Measurements from ENCODE around the gene GALNT17.

Gene GALNT17

DNA sequence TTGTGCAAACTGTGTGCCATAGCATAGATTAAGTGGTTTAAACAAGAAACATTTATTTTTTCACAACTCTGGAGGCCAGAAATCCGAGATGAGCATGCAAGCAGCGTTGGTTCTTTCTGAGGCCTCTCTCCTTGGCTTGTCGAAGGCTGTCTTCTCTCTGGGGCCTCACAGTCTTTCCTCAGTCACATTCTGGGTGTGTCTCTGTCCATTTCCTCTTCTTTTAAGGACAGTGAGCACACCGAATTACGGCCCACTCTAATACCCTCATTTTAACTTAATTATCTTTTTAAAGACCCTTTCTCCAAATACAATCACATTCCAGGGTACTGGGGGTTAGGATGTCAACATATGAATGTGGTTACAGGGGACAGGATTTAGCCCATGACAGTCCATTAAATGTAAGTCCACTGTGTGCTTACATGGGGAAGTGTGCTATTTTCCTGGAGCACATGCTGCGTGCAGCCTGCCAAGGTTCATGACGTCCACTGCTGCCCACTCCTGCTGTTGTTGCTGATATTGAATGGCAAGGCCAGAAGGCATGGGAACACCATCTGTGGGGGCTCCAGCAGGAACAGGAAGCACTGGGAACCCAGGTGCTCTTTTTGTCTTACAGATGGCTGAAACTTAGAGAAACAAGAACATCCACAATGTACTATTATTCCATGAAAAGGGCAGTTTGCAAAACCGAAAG lies 365.5 kb downstream of the GALNT17 start:
- H3K9ac ChIP-seq, result no peak overlapping the region
- H3K4me2 ChIP-seq, result peak overlapping the region in 2 of 11 experiments; percentile 12 to 13; a peak in 1 of 22 replicates
- H3K27me3 ChIP-seq, result no peaks in the 10 kb centered on the region
- no peak overlapping the region for H3K4me3 ChIP-seq
- H3K4me1 ChIP-seq, result peaks cover 0 to 12% (median 0%) of the 10 kb centered on the region in 10 experiments; a peak in 3 of 20 replicates
- no peak for TF ChIP-seq Cebpa-rat (IDR thresholded peaks at IDR 0.05)
- H4K20me1 ChIP-seq, result no peaks in the 10 kb centered on the region
- H3K27ac ChIP-seq, result no peak overlapping the region
- H3K36me3 ChIP-seq, result no peaks in the 10 kb centered on the region
- peaks cover 0 to 7% (median 0%) of the 10 kb centered on the region in 11 experiments; a peak in 5 of 22 replicates for H3K9me3 ChIP-seq (replicated peaks in 1 of 11)

DNA sequence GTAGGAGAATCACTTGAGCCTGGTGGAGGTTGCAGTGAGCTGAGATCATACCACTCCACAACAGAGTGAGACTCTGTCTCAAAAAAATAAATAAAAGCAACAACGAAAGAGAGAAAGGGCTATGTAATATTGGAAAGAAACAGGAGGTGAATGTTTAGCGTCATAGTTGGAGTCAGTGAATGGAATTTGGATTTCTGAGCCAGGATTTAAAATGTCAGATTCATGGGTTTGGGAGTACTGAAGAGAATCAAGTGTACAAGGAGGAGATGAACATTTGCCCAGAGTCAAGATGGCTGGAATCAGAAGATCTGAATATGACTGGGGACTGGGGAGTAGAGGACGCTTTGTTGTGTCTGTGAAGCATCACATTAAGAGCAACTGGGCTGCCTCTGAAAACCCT lies 366.4 kb downstream of the GALNT17 start:
- Histone ChIP-seq H3K27me3 (no peaks in the 10 kb centered on the region), H3K9me3 (replicated peaks in 1 of 11) (peaks cover 0 to 10% (median 0%) of the 10 kb centered on the region in 11 experiments; a peak in 5 of 22 replicates), H3K4me1 (peaks cover 0 to 12% (median 0%) of the 10 kb centered on the region in 10 experiments; a peak in 3 of 20 replicates), H3K4me2 (no peak overlapping the region), H3K4me3 (no peak overlapping the region), H3K9ac (no peak overlapping the region), H3K27ac (no peak overlapping the region), H3K36me3 (no peaks in the 10 kb centered on the region), H4K20me1 (no peaks in the 10 kb centered on the region)
- TF ChIP-seq Cebpa-rat (IDR thresholded peaks at IDR 0.05), result no peak

DNA sequence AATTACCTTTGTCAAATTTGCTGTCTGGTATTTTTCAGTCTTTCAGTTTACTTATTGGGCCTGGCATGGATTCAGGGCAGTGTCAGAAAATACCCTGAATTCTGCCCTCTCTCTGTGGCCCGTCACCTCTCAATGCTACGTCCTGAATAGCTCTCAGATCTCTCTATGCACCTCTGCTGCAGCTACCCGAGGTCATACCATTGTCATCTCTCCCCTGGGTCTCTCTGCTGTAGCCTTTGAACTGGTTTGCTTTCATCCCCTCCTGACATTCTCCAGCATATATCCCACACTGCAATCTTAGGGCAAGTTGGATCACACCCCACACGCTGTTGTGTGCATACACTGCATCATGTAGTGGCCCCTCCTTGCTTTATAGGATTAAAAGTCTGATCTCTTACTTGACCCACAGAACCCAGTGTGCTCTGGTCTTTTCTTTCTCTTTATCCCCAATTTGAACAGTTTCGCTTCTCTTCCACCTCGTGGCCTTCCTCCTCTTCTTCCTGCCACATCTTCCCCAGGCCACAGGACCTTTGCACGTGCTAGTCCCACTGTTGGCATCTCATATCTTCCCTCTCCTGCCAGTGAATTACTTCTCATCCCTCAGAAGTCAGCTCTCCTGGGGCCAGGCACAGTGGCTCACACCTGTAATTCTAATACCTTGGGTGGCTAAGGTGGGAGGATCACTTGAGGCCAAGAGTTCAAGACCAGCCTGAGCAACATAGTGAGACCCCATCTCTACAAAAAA lies 372.9 kb downstream of the GALNT17 start:
- H3K9ac ChIP-seq, result no peak overlapping the region
- no peak overlapping the region for H3K4me3 ChIP-seq
- H3K36me3 ChIP-seq, result no peaks in the 10 kb centered on the region
- no peak overlapping the region for H3K4me2 ChIP-seq
- peaks cover 0 to 10% (median 0%) of the 10 kb centered on the region in 11 experiments; a peak in 3 of 22 replicates for H3K9me3 ChIP-seq (replicated peaks in 1 of 11)
- no peaks in the 10 kb centered on the region for H3K27me3 ChIP-seq
- H3K27ac ChIP-seq, result no peak overlapping the region
- no peaks in the 10 kb centered on the region for H4K20me1 ChIP-seq
- H3K4me1 ChIP-seq, result no peaks in the 10 kb centered on the region
- TF ChIP-seq Cebpa-rat (IDR thresholded peaks at IDR 0.05), result no peak

DNA sequence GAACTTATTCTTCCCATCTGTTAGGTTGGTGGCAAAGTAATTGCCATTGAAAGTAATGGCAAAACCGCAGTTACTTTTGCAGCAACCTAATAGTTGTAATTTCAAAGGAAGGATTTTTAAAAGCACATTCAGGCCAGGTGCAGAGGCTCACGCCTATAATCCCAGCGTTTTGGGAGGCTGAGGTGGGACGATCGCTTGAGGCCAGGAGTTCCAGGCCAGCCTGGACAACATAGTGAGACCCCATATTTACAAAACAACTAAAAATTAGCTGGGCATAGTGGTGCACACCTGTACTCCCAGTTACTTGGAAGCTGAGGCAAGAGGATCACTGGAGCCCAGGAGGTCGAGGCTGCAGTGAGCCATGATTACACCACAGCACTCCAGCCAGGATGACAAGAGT lies 374.9 kb downstream of the GALNT17 start:
- no peak overlapping the region for H3K4me2 ChIP-seq
- H3K4me1 ChIP-seq, result no peaks in the 10 kb centered on the region
- no peak for TF ChIP-seq Cebpa-rat (IDR thresholded peaks at IDR 0.05)

DNA sequence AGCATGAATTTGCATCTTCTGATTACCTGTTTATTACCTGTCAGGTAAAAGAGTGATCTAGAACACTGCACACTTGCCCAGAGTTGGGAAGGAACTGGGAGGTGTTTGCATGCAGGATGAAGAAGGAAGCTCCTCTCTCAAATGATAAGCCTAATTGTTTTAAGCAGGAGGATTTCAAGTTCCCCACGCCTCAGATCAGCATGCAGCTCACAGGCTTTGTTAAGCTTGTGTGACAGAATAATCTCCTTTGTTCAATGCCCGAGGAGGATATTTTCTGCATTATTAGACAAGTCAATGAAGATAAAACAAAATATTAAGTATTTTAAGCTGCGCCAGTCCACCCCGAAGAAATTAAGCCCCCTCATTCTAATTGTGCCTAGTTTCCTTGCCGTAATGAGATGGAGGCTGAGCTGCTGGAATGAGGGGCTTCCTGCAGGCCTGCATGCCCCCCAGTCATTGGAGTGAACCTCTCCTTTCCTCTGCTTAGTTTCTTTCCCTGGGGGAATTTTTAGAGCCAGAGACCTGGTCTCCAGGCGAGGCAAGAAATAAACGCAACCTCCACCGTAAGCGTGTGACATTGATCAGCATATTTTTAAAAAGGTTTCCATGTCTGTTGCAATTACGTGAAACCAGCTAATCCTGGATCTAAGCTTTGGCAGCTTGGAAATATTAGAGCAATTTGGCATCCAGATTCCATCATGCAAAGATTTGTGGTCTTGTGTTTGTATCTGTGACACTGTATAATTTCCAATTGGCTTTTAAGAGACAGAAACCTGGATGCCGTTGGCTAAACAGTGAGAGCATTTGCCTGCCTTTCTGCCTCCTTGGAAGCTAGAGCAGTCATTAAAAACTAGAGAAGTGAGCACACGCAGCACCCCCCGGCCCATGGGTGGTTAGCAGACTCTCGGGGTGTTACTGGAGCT lies 376.0 kb downstream of the GALNT17 start:
- Histone ChIP-seq H3K4me2 (no peak overlapping the region), H3K27ac (no peak overlapping the region), H3K27me3 (no peaks in the 10 kb centered on the region), H3K9me3 (replicated peaks in 1 of 11) (0 out of 22 replicates have a peak, but pooled peaks cover 0 to under 1% (median 0%) of the 10 kb centered on the region in 11 experiments), H3K9ac (no peak overlapping the region), H3K4me3 (no peak overlapping the region), H3K36me3 (no peaks in the 10 kb centered on the region), H4K20me1 (no peaks in the 10 kb centered on the region), H3K4me1 (no peaks in the 10 kb centered on the region)
- no peak for TF ChIP-seq Cebpa-rat (IDR thresholded peaks at IDR 0.05)

More for the DNA sequence above, 374.9 kb downstream of the GALNT17 start:
- no peak overlapping the region for H3K4me3 ChIP-seq
- H3K9ac ChIP-seq, result no peak overlapping the region
- H4K20me1 ChIP-seq, result no peaks in the 10 kb centered on the region
- no peaks in the 10 kb centered on the region for H3K27me3 ChIP-seq
- H3K36me3 ChIP-seq, result no peaks in the 10 kb centered on the region
- peaks cover 0 to 10% (median 0%) of the 10 kb centered on the region in 11 experiments; a peak in 3 of 22 replicates for H3K9me3 ChIP-seq (replicated peaks in 1 of 11)
- H3K27ac ChIP-seq, result no peak overlapping the region

DNA sequence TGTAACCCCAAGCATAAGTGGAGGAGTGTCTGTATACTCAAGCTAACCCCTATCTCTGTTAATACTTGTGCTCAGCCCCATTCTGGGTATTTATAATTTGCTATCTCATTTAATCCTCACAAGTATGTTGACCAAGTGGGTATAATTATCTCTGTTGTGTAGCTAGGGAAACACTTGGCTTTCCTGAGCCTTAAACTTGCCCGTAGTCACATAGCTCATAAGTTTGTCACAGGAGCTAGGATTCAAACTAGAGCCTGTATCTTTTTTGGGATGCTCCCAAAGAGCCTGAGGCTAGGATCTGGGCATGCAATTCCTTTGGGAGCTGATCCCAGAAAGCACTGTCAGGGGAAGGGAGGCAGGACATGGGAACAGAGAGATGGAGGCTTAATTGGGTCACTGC lies 377.4 kb downstream of the GALNT17 start:
- H3K9ac ChIP-seq, result no peak overlapping the region
- peaks cover 0 to 8% (median 4%) of the 10 kb centered on the region in 11 experiments; a peak in 15 of 22 replicates for H3K9me3 ChIP-seq (replicated peaks in 1 of 11)
- no peaks in the 10 kb centered on the region for H3K4me1 ChIP-seq
- H3K4me3 ChIP-seq, result no peak overlapping the region
- H4K20me1 ChIP-seq, result no peaks in the 10 kb centered on the region
- H3K4me2 ChIP-seq, result no peak overlapping the region
- H3K27ac ChIP-seq, result no peak overlapping the region
- H3K36me3 ChIP-seq, result no peaks in the 10 kb centered on the region
- no peak for TF ChIP-seq Cebpa-rat (IDR thresholded peaks at IDR 0.05)
- H3K27me3 ChIP-seq, result no peaks in the 10 kb centered on the region

DNA sequence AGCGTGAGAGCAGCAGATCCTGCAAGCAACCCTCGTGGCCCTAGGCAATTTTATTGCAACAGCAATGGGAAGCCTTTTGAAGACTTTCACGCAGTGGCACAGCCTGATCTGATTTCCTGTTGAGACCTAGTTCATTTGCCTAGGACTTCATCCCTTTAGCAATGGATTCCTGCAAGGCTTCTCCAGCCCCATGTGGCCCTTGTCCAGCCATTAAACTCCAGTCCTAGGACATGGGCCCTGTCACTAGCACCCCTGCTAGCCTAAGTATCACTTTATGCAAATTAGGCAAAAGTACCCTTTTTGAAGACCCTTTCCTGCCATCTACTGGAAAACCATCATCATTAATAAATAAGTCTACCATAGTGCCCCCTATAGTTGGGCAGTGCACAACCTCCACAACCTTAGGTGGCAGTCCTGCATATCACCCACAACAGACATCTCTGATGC lies 379.4 kb downstream of the GALNT17 start:
- no peak for TF ChIP-seq Cebpa-rat (IDR thresholded peaks at IDR 0.05)
- Histone ChIP-seq H3K4me2 (no peak overlapping the region), H3K36me3 (no peaks in the 10 kb centered on the region), H3K27ac (no peak overlapping the region), H3K9me3 (replicated peaks in 1 of 11) (peaks cover 18 to 26% (median 23%) of the 10 kb centered on the region in 11 experiments), H4K20me1 (no peaks in the 10 kb centered on the region), H3K4me1 (no peaks in the 10 kb centered on the region), H3K9ac (no peak overlapping the region), H3K4me3 (no peak overlapping the region), H3K27me3 (no peaks in the 10 kb centered on the region)

DNA sequence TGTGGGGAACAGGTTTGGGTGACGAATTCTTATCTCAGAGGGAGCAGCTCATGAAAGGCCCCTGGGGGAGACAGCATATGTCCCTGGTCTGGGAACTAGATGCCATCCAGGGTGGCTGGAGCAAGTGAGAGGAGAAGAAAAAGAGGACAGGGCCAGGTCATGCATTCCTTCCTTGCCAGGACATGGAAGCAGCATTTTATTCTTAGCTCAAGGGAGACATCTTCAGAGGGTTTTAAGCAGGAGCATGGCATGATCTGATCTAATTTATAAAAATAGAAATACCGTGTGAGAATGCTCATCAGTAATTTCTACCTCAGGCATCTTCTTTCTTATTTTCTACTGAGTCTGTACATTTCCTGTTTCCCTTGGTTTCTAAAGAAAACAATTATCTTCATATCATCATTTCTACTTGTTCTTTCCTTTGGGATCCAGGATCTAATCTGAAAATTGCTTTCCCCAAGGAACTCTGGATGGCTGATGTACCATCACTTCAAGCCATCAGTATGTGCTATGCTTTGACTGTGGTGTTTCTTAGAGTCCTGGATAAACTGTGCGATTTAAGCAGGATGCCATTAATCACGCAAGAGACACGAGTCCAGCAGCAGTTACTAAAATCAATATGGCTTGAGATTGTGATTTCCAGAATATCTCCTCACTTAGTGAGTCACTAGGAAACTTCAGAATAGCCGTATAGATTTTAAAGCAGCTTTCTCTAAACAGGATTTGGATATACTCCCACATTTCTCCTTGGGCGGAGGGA lies 386.2 kb downstream of the GALNT17 start:
- no peak for TF ChIP-seq Cebpa-rat (IDR thresholded peaks at IDR 0.05)
- Histone ChIP-seq H3K27ac (no peak overlapping the region), H3K9ac (no peak overlapping the region), H3K9me3 (replicated peaks in 1 of 11) (peaks cover 45 to 71% (median 59%) of the 10 kb centered on the region in 11 experiments), H3K27me3 (no peaks in the 10 kb centered on the region), H3K36me3 (no peaks in the 10 kb centered on the region), H4K20me1 (no peaks in the 10 kb centered on the region), H3K4me3 (no peak overlapping the region), H3K4me1 (no peaks in the 10 kb centered on the region), H3K4me2 (no peak overlapping the region)

Data from BLaER1 treated with 17β-estradiol and CSF1 and Interleukin-3, amounts not matched to agents 10 nM and 100 nM (cell line).